HepG2 (cell line): ENCODE measurements around the gene ESRP2. TPM values are rescaled to one million over a fixed set of nuclear protein-coding genes. Genes with fewer than 3 reads are reported as not detected.

Experiments
- BHLHE40 ChIP-seq: IDR thresholded peaks from 2 replicates; pipeline ENCODE4 v1.6.1; 2011; ENCODE audit warnings: low read length, improper control_type of control experiment
- CAMTA2 ChIP-seq: sonication (generic); formaldehyde crosslinking; IDR thresholded peaks from 2 replicates; pipeline ENCODE4 v1.4.0; 2020; ENCODE audit warnings: mild to moderate bottlenecking, missing genetic modification reagents, borderline replicate concordance
- CREB1 ChIP-seq, 2 experiments: fragments of 450-650 bp in 1 of 2; IDR thresholded peaks; 2 replicates each; pipeline ENCODE4 v1.6.1; 2016 to 2017; ENCODE audit warnings: control low read depth in 1 of 2, mild to moderate bottlenecking in 1 of 2, missing compliant biosample characterization in 1 of 2, missing genetic modification characterization in 1 of 2
- FOSL2 ChIP-seq: sonication (generic); formaldehyde crosslinking; IDR thresholded peaks from 2 replicates; pipeline ENCODE4 v1.4.0; 2020; ENCODE audit warnings: missing genetic modification reagents
- HDAC1 ChIP-seq: sonication (generic); formaldehyde crosslinking; IDR thresholded peaks from 2 replicates; pipeline ENCODE4 v1.5.1; 2020; ENCODE audit warnings: mild to moderate bottlenecking, missing genetic modification reagents
- HOXA9 ChIP-seq: sonication (generic); formaldehyde crosslinking; IDR thresholded peaks from 2 replicates; pipeline ENCODE4 v1.8.1; 2022; ENCODE audit warnings: missing genetic modification reagents, mild to moderate bottlenecking, moderate library complexity, borderline replicate concordance
- KDM2A ChIP-seq: sonication (generic); formaldehyde crosslinking; IDR thresholded peaks from 2 replicates; pipeline ENCODE4 v1.4.0; 2020; ENCODE audit warnings: low read depth, missing genetic modification reagents, borderline replicate concordance
- KLF6 ChIP-seq: IDR thresholded peaks from 2 replicates; pipeline ENCODE4 v1.8.0; 2016; ENCODE audit warnings: missing biosample characterization, missing genetic modification reagents
- MAZ ChIP-seq, 2 experiments: sonication (generic) in 1 of 2; formaldehyde crosslinking in 1 of 2; IDR thresholded peaks; 2 replicates each; pipeline versions ENCODE4 v1.5.0 to v1.6.1; 2012 to 2020; ENCODE audit warnings: low read depth in 2 of 2, mild to moderate bottlenecking in 2 of 2, borderline replicate concordance in 1 of 2, improper control_type of control experiment in 1 of 2, low read length in 1 of 2, missing genetic modification reagents in 1 of 2, moderate library complexity in 1 of 2
- RBAK ChIP-seq: sonication (generic); formaldehyde crosslinking; IDR thresholded peaks from 2 replicates; pipeline ENCODE4 v1.5.1; 2020; ENCODE audit warnings: mild to moderate bottlenecking, missing genetic modification reagents
- REL ChIP-seq: sonication (generic); formaldehyde crosslinking; conservative IDR thresholded peaks from 2 replicates; pipeline ENCODE4 v1.8.0; 2022; ENCODE audit warnings: mild to moderate bottlenecking, missing genetic modification reagents, moderate library complexity
- SALL1 ChIP-seq: sonication (generic); formaldehyde crosslinking; IDR thresholded peaks from 2 replicates; pipeline ENCODE4 v1.8.0; 2022; ENCODE audit warnings: mild to moderate bottlenecking, missing genetic modification reagents
- SALL2 ChIP-seq: sonication (generic); formaldehyde crosslinking; IDR thresholded peaks from 2 replicates; pipeline ENCODE4 v1.8.1; 2023; ENCODE audit warnings: mild to moderate bottlenecking, missing genetic modification reagents, inconsistent platforms
- SCMH1 ChIP-seq: sonication (generic); formaldehyde crosslinking; IDR thresholded peaks from 2 replicates; pipeline ENCODE4 v1.9.0; 2021; ENCODE audit warnings: missing genetic modification reagents, mild to moderate bottlenecking, borderline replicate concordance
- SIN3A ChIP-seq: IDR thresholded peaks from 2 replicates; pipeline ENCODE4 v1.6.1; 2011; ENCODE audit warnings: low read depth, mild to moderate bottlenecking, control low read depth, low read length, borderline replicate concordance
- SP2 ChIP-seq: sonication (generic); formaldehyde crosslinking; IDR thresholded peaks from 2 replicates; pipeline ENCODE4 v1.5.1; 2020; ENCODE audit warnings: mild to moderate bottlenecking, missing genetic modification reagents
- SP4 ChIP-seq: sonication (generic); formaldehyde crosslinking; IDR thresholded peaks from 2 replicates; pipeline ENCODE4 v1.8.1; 2023; ENCODE audit warnings: mild to moderate bottlenecking, missing genetic modification reagents
- TP53 ChIP-seq: sonication (generic); formaldehyde crosslinking; conservative IDR thresholded peaks from 2 replicates; pipeline ENCODE4 v1.4.0; 2020; ENCODE audit warnings: missing genetic modification reagents
- ZFAT ChIP-seq: sonication (generic); formaldehyde crosslinking; conservative IDR thresholded peaks from 2 replicates; pipeline ENCODE4 v1.8.1; 2023; ENCODE audit warnings: missing genetic modification reagents, inconsistent platforms
- ZMYM3 ChIP-seq: sonication (generic); formaldehyde crosslinking; IDR thresholded peaks from 2 replicates; pipeline ENCODE4 v1.5.1; 2020; ENCODE audit warnings: mild to moderate bottlenecking, missing genetic modification reagents
- ZNF333 ChIP-seq: sonication (generic); formaldehyde crosslinking; IDR thresholded peaks from 2 replicates; pipeline ENCODE4 v1.4.0; 2020; ENCODE audit warnings: mild to moderate bottlenecking, missing genetic modification reagents, borderline replicate concordance
- ZNF446 ChIP-seq: sonication (generic); formaldehyde crosslinking; IDR thresholded peaks from 2 replicates; pipeline ENCODE4 v1.5.0; 2020; ENCODE audit warnings: mild to moderate bottlenecking, missing genetic modification reagents
- ZNF468 ChIP-seq: sonication (generic); formaldehyde crosslinking; IDR thresholded peaks from 2 replicates; pipeline ENCODE4 v1.8.0; 2022; ENCODE audit warnings: mild to moderate bottlenecking, moderate library complexity, missing genetic modification reagents
- ZNF567 ChIP-seq: sonication (generic); formaldehyde crosslinking; IDR thresholded peaks from 2 replicates; pipeline ENCODE4 v1.8.1; 2023; ENCODE audit warnings: mild to moderate bottlenecking, missing genetic modification reagents, borderline replicate concordance
- ZSCAN12 ChIP-seq: sonication (generic); formaldehyde crosslinking; IDR thresholded peaks from 2 replicates; pipeline ENCODE4 v1.9.0; 2021; ENCODE audit warnings: mild to moderate bottlenecking, missing genetic modification reagents
- polyA plus RNA-seq, 8 experiments: library from polyadenylated mRNA; depleted of rRNA in 3 of 8; stranded (reverse) in 7 of 8; unstranded in 1 of 8; fragments of >200 nt; fragmentation: Illumina TruSeq in 4 of 8; extraction: Trizol in 4 of 8; gene quantifications; 2 replicates each; pipeline versions ENCODE4 v1.2.1 to v1.2.3, GENCODE V29; 2011 to 2016; ENCODE audit warnings: low read depth in 4 of 8, missing spikeins in 1 of 8, mixed read lengths in 1 of 8; ENCODE audit not compliant: insufficient read depth in 1 of 8
- total RNA-seq, 5 experiments: library from RNA; depleted of rRNA; stranded (reverse); fragments of >200 nt; fragmentation: Illumina TruSeq; extraction: Trizol; gene quantifications; 2 replicates each; pipeline ENCODE4 v1.2.3, GENCODE V29; 2016; ENCODE audit warnings: low read depth in 1 of 5
- TF ChIP-seq, protein P1 (sequence below): sonication (generic); formaldehyde crosslinking; IDR thresholded peaks from 2 replicates; pipeline ENCODE4 v1.8.1; 2023; ENCODE audit warnings: missing genetic modification reagents, mild to moderate bottlenecking, borderline replicate concordance
- TF ChIP-seq, protein P2 (sequence below): sonication (generic); formaldehyde crosslinking; IDR thresholded peaks from 2 replicates; pipeline ENCODE4 v1.5.0; 2020; ENCODE audit warnings: missing genetic modification reagents, mild to moderate bottlenecking, borderline replicate concordance

Gene ESRP2
- total and polyA plus RNA-seq, 2 of the 13 experiments (the other 11 are each of a cell fraction or from before 2014, with no cell fraction given), result 21.1 to 32.4 TPM

DNA sequence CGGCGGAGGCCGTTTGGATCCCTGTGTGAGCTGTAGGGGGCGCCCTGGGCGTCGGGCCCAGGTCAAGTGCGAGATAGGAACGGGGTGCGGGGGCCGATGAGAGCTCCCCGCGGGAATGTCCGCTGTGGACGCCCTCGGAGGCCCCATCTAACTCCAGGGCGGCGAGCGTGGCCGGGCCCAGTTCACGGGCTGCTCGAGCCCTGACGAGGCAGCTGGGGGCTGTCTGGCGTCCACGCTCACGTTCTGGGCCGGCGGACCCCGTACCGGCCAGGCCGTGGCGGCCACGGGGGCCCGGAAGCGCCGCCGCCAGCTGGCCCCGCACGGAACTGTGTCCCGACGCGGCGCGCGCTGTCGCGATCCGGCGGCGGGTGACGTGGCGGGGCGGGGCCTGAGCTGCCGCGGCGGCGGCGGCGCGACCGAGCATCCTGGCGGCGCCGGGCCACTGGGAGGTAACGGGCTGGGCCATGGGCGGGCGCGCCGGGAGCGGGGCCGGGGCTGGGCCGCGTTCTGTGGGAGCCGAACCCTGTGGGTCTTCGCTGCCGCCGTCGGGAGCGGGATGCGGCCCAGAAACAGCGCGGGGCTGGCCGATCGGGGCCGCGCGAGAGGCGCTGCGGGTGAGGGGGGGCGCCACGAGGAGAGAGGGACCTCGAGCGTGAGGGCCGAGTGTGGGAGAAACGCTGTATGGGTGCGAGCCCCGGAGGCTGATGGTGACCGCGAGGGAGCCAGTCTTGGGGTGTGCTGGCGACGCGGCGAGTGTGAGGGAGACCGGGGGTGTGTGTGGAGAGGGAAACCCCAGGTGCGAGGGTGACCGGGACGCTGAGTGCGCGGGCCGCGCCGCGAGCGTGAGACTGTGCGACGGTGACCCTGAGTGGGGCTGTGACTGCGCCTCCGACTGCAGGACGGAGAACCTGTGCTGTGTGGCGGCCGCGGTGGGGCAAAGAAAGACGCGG lies 28.5 kb upstream of the ESRP2 start, which contains the start of gene SLC7A6 (continued):
- TF ChIP-seq TP53, result 0 out of 2 replicates have a peak, but pooled peaks have one; percentile 34
- TF ChIP-seq, protein P1, sequence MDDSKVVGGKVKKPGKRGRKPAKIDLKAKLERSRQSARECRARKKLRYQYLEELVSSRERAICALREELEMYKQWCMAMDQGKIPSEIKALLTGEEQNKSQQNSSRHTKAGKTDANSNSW (CRISPR knock-in tag), result peak; percentile 37; the same call in 1 of the 2 replicates
- peak; percentile 61 for TF ChIP-seq REL (CRISPR knock-in tag)
- TF ChIP-seq ZFAT (CRISPR knock-in tag), result 0 out of 2 replicates have a peak, but pooled peaks have one; percentile 55
- no peak; the same call in 1 of the 2 replicates for TF ChIP-seq KLF6
- TF ChIP-seq RBAK (CRISPR knock-in tag), result no peak
- peak; percentile 58; the same call in 1 of the 2 replicates for TF ChIP-seq SALL1 (CRISPR knock-in tag)
- peak; percentile 44; the same call in 1 of the 2 replicates for TF ChIP-seq SP4 (CRISPR knock-in tag)
- no peak; the same call in 1 of the 2 replicates for TF ChIP-seq SIN3A
- no peak for TF ChIP-seq HOXA9 (CRISPR knock-in tag)
- TF ChIP-seq SP2 (CRISPR knock-in tag), result 0 out of 2 replicates have a peak, but pooled peaks have one; percentile 47
- TF ChIP-seq ZSCAN12, result peak; percentile 83
- TF ChIP-seq, protein P2, sequence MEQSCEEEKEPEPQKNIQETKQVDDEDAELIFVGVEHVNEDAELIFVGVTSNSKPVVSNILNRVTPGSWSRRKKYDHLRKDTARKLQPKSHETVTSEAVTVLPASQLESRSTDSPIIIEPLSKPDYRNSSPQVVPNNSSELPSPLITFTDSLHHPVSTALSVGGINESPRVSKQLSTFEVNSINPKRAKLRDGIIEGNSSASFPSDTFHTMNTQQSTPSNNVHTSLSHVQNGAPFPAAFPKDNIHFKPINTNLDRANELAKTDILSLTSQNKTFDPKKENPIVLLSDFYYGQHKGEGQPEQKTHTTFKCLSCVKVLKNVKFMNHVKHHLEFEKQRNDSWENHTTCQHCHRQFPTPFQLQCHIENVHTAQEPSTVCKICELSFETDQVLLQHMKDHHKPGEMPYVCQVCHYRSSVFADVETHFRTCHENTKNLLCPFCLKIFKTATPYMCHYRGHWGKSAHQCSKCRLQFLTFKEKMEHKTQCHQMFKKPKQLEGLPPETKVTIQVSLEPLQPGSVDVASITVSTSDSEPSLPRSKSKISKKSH (CRISPR knock-in tag), result peak; percentile 80; the same call in 1 of the 2 replicates
- no peak for TF ChIP-seq SCMH1 (CRISPR knock-in tag)
- 0 out of 2 replicates have a peak, but pooled peaks have one; percentile 1 for TF ChIP-seq BHLHE40
- TF ChIP-seq CAMTA2, result peak; percentile 84; the same call in 1 of the 2 replicates
- TF ChIP-seq KDM2A (CRISPR knock-in tag), result peak; percentile 91
- peak; percentile 63; the same call in 1 of the 2 replicates for TF ChIP-seq CREB1 (IDR thresholded peaks at IDR 0.05)
- no peak for TF ChIP-seq CREB1 (CRISPR knock-in tag; IDR thresholded peaks at IDR 0.05)
- TF ChIP-seq MAZ (IDR thresholded peaks at IDR 0.05; ENCODE audit: borderline replicate concordance, low read depth, low read length), result peak; percentile 32; the same call in 1 of the 2 replicates
- TF ChIP-seq MAZ (CRISPR knock-in tag; IDR thresholded peaks at IDR 0.05; ENCODE audit: low read depth), result peak; percentile 76
- peak; percentile 84 for TF ChIP-seq ZNF446 (CRISPR knock-in tag)
- peak; percentile 71; the same call in 1 of the 2 replicates for TF ChIP-seq SALL2 (CRISPR knock-in tag)
- TF ChIP-seq HDAC1 (CRISPR knock-in tag), result peak; percentile 40; the same call in 1 of the 2 replicates
- TF ChIP-seq FOSL2 (CRISPR knock-in tag), result peak; percentile 45
- TF ChIP-seq ZNF567, result peak; percentile 54
- TF ChIP-seq ZNF333 (CRISPR knock-in tag), result peak; percentile 93; the same call in 1 of the 2 replicates
- peak; percentile 95 for TF ChIP-seq ZNF468 (CRISPR knock-in tag)
- TF ChIP-seq ZMYM3, result no peak
